ENCODE measurements around the gene ARMC6.

Gene ARMC6

DNA sequence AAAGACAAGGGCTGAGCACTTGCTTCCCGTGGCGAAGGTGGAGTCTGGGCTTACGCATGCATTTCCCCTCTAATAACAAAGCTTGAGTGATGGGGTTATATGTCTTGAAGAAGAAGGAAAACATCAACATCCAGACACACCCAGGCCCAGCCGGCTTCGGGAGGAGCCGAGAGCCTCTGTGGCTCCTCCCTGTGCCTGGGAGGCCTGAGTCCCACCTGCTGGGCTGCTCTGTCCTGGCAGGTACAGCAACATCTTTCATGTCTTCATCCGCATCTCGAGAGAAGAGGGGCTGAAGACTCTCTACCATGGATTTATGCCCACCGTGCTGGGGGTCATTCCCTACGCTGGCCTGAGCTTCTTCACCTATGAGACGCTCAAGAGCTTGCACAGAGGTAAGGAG lies 74.3 kb downstream of the ARMC6 start:
- DNase-seq (ENCODE audit: low read depth in 2 of 2) = no peak
